ENCODE measurements around the gene EGFLAM.

Gene EGFLAM

DNA sequence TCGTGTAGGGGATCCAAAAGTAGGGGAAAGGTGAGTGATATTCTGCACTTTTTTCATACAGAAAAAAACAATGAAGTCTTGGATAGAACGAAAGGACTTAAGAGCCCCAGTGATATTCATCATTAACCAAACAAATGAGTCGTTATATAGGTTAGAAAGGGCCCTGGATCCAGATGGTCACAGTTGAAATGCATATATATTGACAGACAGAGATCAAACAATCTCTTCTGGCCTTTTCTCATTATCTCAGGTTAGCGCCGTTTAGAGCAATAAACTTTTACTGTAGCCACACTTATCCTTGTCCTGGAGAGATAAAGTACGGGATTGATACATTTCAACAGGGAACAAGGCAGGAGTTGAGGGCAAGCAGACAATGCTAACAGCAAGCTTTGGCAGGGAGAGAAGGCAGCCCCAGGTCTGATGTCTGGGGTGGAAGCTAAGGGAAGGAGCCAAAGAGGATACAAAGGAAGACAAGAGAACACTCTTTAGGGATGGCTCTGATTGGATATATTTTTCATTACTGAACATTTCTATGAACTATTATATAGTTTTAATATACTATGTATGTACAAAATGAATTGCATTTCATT, 221.1 kb downstream of the EGFLAM start:
- no peak for DNase-seq

DNA sequence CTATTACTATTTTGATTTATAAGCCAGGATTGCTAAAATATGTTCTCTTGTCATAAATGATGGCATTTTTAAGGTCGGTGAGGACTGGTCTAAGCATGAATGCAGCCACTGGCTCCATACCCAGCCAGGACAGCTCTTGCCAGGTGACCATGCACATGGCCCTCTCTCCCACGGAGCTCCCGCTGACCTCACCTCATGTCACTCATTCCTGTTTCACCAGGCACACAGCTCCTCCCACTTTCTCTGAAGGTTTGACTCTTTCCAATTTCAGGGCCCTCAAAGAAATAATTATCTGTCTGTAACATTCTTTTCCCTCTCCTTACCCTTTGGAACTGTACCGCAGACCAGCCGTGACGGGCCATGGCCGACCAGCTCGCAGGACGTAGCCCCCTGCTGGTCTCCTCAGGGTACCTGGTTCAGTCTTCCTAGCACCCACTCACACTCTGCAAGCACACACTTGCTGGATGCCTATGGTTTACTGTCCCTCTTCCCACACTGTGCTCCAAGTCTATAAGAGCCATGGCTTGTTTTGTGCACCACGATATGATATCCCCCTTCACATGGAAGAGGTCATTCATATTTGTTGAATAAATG, 225.5 kb downstream of the EGFLAM start:
- no peak for DNase-seq

- DNase-seq, result no peak
These were observed 235.8 kb downstream of the EGFLAM start for GRCh38 chr5:38494175-38494574.

DNA sequence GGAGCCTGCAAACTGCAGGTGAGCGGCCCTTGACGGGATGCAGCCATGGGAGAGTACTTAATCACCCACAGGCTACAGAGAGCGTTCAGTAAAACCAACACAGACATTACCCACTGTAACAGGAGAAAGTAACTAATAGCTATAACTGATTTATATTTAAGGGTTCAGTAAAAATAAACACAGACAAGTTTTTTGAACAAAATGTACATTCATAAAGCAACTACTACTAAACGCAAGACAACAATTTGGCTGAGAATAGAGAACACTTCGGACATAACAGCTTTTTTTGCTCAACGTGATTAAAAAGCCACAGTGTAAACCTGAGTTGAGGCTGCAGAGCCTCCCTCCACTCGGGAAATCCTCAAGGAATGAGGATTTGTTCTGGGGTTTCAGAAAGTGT, 236.4 kb downstream of the EGFLAM start:
- DNase-seq, result no peak

- no peak for DNase-seq
These were observed 239.6 kb downstream of the EGFLAM start for GRCh38 chr5:38497946-38498345.

DNA sequence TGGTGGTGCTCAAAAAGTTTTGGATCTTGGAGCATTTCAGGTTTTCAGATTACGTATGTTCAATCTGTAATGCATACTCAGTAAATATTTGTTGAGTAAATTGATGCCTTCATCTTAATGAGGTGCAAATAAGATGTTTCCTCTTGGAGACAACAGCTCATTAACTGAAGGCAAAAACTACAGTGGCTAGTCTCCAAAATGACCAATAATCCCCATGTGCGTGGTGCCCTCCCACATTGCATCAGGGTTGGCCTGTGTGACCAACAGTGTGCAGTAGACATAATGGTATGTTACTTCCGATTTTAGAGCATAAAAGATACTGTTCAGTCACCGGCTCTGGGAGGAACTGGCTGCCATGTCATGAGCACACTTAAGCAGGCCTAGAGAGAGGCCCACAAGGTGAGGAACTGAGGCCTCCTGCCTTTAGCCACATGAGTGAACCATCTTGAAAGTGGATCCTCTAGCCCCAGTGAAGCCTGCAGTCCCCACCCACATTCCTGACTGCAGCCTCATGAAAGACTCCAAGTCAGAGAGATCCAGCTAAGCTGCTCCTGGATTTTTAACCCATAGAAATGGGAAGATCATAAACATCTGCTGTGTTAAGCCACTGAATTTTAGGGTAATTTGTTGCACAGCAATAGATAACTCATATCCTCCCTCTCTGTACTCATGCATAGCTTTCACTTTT, 242.4 kb downstream of the EGFLAM start:
- no peak for DNase-seq

DNA sequence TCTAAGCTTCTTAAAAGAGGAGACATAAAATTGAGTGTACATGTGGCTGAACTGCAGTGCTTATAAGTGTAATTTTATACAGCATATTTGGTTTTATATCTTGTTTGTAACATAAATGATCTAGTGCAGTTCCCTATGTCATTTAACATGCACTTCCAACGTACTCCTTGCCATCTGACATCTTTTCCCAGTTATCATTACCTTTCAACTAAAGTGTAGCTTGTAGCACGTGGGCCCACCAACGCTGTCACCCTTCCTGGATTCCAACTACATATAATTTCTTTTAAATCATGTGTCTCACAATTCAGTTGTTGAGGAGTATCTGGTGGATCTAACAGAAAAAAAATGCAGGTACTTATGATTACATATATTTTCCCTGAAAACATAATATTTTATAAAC, 247.9 kb downstream of the EGFLAM start:
- no peak for DNase-seq

DNA sequence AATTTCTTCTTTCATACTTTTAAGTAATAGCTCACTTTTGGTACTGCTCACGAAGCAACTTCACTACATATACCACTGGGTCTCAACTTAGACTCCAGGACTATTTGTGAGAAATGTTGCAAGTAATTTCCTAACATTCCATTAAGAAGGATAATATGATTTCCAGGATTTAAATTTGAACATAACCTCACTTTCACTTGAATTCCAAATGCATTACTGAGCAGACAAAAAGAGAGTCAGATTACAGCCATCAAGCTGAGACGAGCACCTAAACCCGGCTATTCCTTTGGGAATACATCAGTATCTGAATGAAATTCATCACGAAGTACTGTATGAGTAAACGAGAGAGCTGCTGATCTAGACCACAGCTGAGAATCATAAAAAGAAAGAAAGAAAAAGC, 250.8 kb downstream of the EGFLAM start:
- DNase-seq, result no peak
